Measurements from ENCODE around the gene ZNF723.
"Not testable (repeated sequence)": the region's sequence is repeated elsewhere in the genome, so short reads cannot be mapped to it uniquely, and the experiment has no call there.

Gene ZNF723

GRCh38 chr19:22832031-22832762, at the start of gene ZNF723:
Gene ZNF723 (plus strand): TSS chr19:22832291. CDS start chr19:22832380, 89 bp downstream.
- no peak for DNase-seq

- DNase-seq: peak in 12 of 14 donors; percentile 2 to 57 (median 45)
Observed at GRCh38 chr19:22783651-22784410, 48.3 kb upstream of the ZNF723 start, which contains the start of gene ZNF99. Gene ZNF99 (minus strand): TSS chr19:22784151. CDS start chr19:22784016, 135 bp downstream.

DNA sequence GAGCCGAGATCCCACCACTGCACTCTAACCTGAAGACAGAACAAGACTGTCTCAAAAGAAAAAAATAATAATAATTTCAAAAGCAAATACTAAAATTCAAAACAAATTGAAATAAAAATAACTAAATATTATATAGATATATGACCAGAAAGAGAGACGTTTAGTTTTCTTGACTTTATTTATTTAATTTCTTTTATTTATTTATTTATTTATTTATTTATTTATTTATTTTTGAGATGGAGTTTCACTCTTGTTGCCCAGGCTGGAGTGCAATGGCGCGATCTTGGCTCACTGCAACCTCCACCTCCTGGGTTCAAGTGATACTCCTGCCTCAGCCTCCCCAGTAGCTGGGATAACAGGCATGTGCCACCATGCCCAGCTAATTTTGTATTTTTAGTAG, 39.2 kb upstream of the ZNF723 start:
- DNase-seq: not testable (repeated sequence)

- no peak for DNase-seq
Observed at GRCh38 chr19:22797040-22797439, 35.1 kb upstream of the ZNF723 start.

GRCh38 chr19:22806418-22806817, 25.7 kb upstream of the ZNF723 start:
- DNase-seq: no peak

- DNase-seq: no peak
Observed at GRCh38 chr19:22807061-22807835, 24.8 kb upstream of the ZNF723 start.

GRCh38 chr19:22814124-22814523, 18.0 kb upstream of the ZNF723 start:
- DNase-seq: no peak

GRCh38 chr19:22831211-22831610, 880 bp upstream of the ZNF723 start:
- DNase-seq: no peak

- DNase-seq: not testable (repeated sequence)
Observed at GRCh38 chr19:22857713-22858320, 25.7 kb downstream of the ZNF723 start.

DNA sequence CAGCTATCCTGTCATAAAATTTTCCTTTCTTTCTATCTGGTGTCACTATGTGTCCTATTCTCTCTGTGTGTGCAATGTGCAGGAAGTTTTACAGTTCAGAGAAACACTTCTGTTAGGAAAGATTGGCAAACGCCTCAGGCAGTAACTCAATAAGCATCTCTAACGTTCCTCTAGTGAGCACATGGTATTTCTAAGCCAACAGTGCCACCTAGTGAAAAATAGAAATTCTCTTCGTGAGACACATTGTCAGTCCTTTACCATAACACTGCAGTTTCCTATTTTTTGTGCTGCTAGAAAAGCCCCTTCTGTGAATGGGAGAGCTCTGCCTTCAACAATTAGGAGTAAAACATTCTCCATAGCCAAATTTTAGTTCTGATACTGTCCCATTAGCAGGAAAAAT, 50.7 kb downstream of the ZNF723 start:
- DNase-seq: peak in 1 of 14 donors; percentile 6

DNA sequence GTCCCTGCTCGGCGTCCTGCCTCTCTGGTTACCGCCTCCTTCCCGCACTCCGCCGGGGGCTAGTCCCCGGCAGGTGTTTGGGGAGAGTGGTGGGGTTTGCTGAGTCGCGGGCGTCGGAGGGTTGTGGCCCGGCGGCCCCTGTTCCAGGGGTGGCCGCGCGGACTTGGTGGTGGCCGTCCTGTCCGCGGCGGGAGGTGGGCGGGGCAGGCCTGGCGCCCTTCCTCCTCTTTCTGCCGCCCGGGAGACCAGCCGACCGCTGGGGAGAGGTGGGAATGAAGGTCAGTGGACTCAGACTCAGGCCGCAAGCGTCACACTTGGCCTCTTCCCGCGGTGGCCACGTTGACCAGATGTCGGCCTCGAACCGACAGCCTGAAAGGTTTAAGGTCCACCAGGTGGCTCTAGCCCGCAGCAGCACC, 61.8 kb downstream of the ZNF723 start:
- DNase-seq: no peak

GRCh38 chr19:22901431-22902130, 69.5 kb downstream of the ZNF723 start:
- DNase-seq: no peak

Data from C1 segment of cervical spinal cord (tissue), 14 donors.